GM12873 (cell line): ENCODE data around the gene TEKT1.

Source experiments
- TF ChIP-seq, protein P1 (sequence below): IDR thresholded peaks from 2 replicates; pipeline ENCODE4 v1.5.1; 2012; ENCODE audit warnings: low read depth, mild to moderate bottlenecking, moderate library complexity, low read length, control low read depth; ENCODE audit not compliant: insufficient read depth; ENCODE audit errors: missing control alignments

Gene TEKT1

DNA sequence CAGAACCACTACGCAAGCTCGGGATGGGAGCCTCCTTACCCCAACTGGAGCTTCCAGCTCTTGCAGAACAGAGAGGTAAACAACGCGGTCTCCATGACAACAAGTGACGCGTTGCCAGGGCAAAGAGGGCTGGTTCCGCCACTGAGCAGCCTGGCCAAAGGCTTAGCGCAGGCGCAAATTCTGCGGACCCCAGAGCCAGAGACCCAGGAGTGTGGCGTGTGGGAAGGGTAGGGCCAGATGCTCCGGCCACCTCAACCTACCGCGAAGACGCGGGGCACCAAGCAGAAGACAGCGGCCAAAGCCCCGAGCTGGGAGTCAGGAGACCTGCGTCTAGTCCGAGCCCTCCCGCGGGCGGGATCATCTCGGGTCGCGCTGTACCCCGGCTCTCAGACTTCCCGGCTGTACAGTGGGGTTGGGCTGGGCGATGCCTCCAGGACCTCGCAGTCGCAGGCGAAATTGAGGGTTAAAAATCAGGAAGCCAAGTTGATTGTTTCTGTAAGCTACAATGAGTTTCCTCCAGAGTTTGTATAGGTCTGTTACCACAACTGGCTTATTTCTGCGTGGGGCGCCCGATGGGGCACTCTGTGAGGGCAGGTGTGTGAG, at the start of gene TEKT1:
Gene TEKT1 (minus strand): TSS at position 69 of the 603 bp plus-strand sequence. CDS start 1,353 bp downstream, outside the sequence.
- TF ChIP-seq, protein P1, sequence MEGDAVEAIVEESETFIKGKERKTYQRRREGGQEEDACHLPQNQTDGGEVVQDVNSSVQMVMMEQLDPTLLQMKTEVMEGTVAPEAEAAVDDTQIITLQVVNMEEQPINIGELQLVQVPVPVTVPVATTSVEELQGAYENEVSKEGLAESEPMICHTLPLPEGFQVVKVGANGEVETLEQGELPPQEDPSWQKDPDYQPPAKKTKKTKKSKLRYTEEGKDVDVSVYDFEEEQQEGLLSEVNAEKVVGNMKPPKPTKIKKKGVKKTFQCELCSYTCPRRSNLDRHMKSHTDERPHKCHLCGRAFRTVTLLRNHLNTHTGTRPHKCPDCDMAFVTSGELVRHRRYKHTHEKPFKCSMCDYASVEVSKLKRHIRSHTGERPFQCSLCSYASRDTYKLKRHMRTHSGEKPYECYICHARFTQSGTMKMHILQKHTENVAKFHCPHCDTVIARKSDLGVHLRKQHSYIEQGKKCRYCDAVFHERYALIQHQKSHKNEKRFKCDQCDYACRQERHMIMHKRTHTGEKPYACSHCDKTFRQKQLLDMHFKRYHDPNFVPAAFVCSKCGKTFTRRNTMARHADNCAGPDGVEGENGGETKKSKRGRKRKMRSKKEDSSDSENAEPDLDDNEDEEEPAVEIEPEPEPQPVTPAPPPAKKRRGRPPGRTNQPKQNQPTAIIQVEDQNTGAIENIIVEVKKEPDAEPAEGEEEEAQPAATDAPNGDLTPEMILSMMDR: no peak

DNA sequence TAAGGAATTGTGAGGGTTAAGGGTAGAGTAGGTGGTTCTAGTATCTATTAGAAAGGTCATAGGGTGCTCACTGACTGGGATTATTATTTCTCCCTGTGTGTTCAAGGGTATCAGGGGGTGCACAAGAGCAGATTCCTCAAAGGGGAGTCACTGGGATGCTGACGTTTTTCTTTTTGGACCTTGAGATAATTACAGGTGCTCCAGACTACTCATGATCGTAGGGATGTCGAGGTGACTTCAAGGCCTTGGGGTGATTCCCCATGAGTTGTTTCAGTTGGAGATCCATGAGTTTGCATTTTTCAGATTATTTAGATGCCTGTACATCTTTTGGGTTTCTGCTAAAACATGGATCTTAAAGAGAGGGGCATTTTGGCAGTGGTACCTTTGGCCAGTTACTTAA, 41.4 kb upstream of the TEKT1 start:
- TF ChIP-seq, protein P1: no peak

DNA sequence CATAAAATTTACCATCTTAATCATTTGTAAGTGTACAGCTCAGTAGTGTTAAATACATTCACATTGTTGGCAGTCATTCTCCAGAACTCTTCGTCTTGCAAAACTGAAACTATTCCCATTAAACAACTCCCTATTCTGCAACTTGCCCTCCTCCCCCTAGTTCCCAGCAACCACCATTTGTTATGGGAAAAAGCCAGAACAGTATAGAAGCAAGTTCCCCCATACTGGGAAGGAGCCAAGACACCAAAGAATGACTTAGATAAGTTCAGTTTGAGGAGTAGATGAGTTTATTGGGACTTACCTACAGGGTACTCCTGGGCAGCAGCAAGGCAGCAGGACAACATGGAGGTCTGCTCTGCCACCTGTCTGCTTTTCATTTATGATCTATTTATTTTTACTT, 39.3 kb upstream of the TEKT1 start:
- TF ChIP-seq, protein P1: no peak

DNA sequence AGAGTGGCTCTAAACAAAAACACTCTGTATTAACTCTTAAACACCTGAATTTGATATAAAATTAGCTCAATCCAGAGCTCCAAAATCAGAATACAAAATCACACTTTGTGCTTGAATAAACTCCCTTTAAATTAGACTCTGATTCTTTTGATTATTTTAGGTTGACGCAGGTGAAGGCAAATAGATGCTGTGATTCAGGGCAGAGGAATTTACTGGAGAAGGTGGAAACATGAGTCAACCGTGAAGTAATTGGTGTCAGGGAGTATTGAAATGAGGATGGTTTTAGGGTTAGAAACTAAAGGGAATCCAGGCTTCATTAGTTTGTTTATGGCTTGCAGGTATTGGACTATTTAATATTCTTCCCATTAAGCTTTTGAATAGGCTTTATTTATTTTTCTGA, 37.1 kb upstream of the TEKT1 start:
- TF ChIP-seq, protein P1: no peak

DNA sequence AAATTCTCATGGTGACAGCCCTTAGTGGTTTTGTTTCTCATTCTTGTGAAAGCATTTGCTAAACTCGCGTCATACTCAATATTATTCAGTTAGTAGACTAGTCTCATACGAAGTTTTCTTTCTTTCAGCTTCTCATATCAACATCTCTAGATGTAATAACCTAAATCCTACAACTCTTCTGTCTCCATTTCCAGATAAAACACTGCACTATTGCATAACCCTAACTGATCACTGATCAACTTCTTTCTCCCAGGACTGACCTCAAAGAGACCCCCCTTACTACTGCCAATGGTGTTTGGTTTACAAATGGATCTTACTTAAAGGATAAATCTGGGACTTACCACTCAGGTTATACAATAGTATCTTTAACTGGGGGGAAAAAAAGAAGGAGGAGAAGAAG, 36.3 kb upstream of the TEKT1 start:
- TF ChIP-seq, protein P1: no peak

DNA sequence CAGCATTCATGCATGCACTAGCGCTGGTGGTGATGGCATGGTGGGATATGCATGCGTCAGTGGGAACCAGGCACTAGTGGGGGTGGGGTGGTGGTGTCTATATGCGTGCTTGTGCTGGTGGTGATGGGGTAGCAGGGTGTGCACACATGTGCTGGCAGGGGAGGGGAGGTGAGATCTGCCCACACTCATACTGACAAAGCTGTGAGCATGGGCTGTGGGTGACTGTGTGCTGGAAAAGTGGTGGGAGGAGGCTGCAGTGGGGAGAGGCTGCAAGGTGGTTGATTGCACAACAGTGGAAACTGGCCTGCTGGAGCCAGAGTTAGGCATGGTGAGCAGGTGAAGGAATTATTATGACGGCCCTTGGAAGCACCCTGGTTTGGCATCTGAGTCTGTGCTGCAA, 31.3 kb upstream of the TEKT1 start:
- TF ChIP-seq, protein P1: no peak

DNA sequence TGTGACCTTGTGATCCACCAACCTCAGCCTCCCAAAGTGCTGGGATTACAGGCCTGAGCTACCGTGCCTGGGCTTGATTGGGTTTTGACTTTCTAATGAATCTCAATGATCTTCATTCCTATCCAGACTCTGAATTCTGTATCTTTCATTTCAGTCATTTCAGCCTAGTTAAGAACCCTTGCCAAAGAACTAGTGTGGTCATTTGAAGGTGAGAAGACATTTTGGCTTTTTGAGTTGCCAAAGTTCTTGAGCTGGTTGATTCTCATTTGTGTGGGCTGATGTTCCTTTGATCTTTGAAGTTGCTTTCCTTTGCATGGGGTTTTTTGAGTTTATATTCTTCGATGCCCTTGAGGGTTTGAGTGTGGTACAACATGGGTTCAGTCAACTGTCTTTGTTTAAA, 30.6 kb upstream of the TEKT1 start:
- TF ChIP-seq, protein P1: no peak

DNA sequence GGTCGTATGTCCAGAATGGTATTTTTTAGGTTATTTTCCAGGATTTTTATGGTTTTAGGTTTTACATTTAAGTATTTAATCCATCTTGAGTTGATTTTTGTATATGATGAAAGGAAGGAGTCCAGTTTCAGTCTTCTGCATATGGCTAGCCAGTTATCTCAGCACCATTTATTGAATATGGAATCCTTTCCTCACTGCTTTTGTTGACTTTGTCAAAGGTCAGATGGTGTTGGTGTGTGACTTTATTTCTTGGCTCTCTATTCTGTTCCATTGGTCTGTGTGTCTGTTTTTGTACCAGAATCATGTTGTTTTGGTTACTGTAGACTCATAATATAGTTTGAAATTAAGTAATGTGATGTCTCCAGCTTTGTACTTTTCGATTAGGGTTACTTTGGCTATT, 26.4 kb upstream of the TEKT1 start:
- TF ChIP-seq, protein P1: no peak
